ENCODE results near the gene COTL1.
A peak's percentile ranks its signal among the peaks of the same experiment; 100 is the strongest.
"Not testable (repeated sequence)": the region's sequence is repeated elsewhere in the genome, so short reads cannot be mapped to it uniquely, and the experiment has no call there.

Gene COTL1

GRCh38 chr16:84637709-84638108 lies 19.8 kb upstream of the COTL1 start:
- ATAC-seq (replicated peaks; ENCODE audit: extremely low read depth, poor library complexity, severe bottlenecking) (no peak), DNase-seq (ENCODE audit: low spot score in 2 of 2) (no peak)
- peaks cover 15% of the 10 kb centered on the region for H3K4me1 Mint-ChIP-seq
- H3K36me3 Mint-ChIP-seq (ENCODE audit: insufficient read depth): no peaks in the 10 kb centered on the region
- no peak overlapping the region for H3K27ac Mint-ChIP-seq (ENCODE audit: low read depth)
- H3K4me3 Mint-ChIP-seq: no peak overlapping the region
- no peaks in the 10 kb centered on the region for H3K9me3 Mint-ChIP-seq
- H3K27me3 Mint-ChIP-seq: no peaks in the 10 kb centered on the region

- Mint-ChIP-seq H3K27ac (ENCODE audit: low read depth) (no peak overlapping the region), H3K4me1 (peaks cover 14% of the 10 kb centered on the region), H3K36me3 (ENCODE audit: insufficient read depth) (no peaks in the 10 kb centered on the region), H3K27me3 (no peaks in the 10 kb centered on the region), H3K9me3 (no peaks in the 10 kb centered on the region), H3K4me3 (no peak overlapping the region)
- DNase-seq (ENCODE audit: low spot score in 2 of 2) (no peak), ATAC-seq (replicated peaks; ENCODE audit: extremely low read depth, poor library complexity, severe bottlenecking) (no peak)
Observed at GRCh38 chr16:84635702-84636101, 17.8 kb upstream of the COTL1 start.

- no peak for ATAC-seq (replicated peaks; ENCODE audit: extremely low read depth, poor library complexity, severe bottlenecking)
- Mint-ChIP-seq H3K9me3 (no peaks in the 10 kb centered on the region), H3K27me3 (no peaks in the 10 kb centered on the region), H3K4me1 (peaks cover 11% of the 10 kb centered on the region), H3K27ac (ENCODE audit: low read depth) (no peak overlapping the region), H3K4me3 (no peak overlapping the region), H3K36me3 (ENCODE audit: insufficient read depth) (no peaks in the 10 kb centered on the region)
- DNase-seq (ENCODE audit: low spot score in 2 of 2): no peak
Observed at GRCh38 chr16:84633622-84634021, 15.7 kb upstream of the COTL1 start.

- H3K27me3 Mint-ChIP-seq: not testable (repeated sequence)
Observed at GRCh38 chr16:84632862-84633261, 15.0 kb upstream of the COTL1 start.

GRCh38 chr16:84631886-84632285 lies 14.0 kb upstream of the COTL1 start:
- Mint-ChIP-seq H3K4me3 (no peak overlapping the region), H3K4me1 (peaks cover 11% of the 10 kb centered on the region), H3K9me3 (no peaks in the 10 kb centered on the region), H3K36me3 (ENCODE audit: insufficient read depth) (no peaks in the 10 kb centered on the region), H3K27ac (ENCODE audit: low read depth) (no peak overlapping the region), H3K27me3 (no peaks in the 10 kb centered on the region)
- ATAC-seq (replicated peaks; ENCODE audit: extremely low read depth, poor library complexity, severe bottlenecking) (no peak), DNase-seq (ENCODE audit: low spot score in 2 of 2) (no peak)

More at GRCh38 chr16:84632862-84633261, 15.0 kb upstream of the COTL1 start:
- not testable (repeated sequence) for H3K9me3 Mint-ChIP-seq; H3K27ac Mint-ChIP-seq (ENCODE audit: low read depth); H3K36me3 Mint-ChIP-seq (ENCODE audit: insufficient read depth); DNase-seq (ENCODE audit: low spot score in 2 of 2); ATAC-seq (replicated peaks; ENCODE audit: extremely low read depth, poor library complexity, severe bottlenecking); H3K4me3 Mint-ChIP-seq
- peaks cover 11% of the 10 kb centered on the region for H3K4me1 Mint-ChIP-seq

- H3K27ac Mint-ChIP-seq (ENCODE audit: low read depth): no peak overlapping the region
- ATAC-seq (replicated peaks; ENCODE audit: extremely low read depth, poor library complexity, severe bottlenecking) (no peak), DNase-seq (ENCODE audit: low spot score in 2 of 2) (no peak)
- H3K9me3 Mint-ChIP-seq: no peaks in the 10 kb centered on the region
- no peak overlapping the region for H3K4me3 Mint-ChIP-seq
- no peaks in the 10 kb centered on the region for H3K36me3 Mint-ChIP-seq (ENCODE audit: insufficient read depth)
- H3K4me1 Mint-ChIP-seq: peaks cover 11% of the 10 kb centered on the region
- no peaks in the 10 kb centered on the region for H3K27me3 Mint-ChIP-seq
Observed at GRCh38 chr16:84631153-84631466, 13.2 kb upstream of the COTL1 start.

GRCh38 chr16:84630446-84631152 lies 12.7 kb upstream of the COTL1 start:
- no peaks in the 10 kb centered on the region for H3K36me3 Mint-ChIP-seq (ENCODE audit: insufficient read depth)
- H3K27ac Mint-ChIP-seq (ENCODE audit: low read depth): no peak overlapping the region
- H3K4me3 Mint-ChIP-seq: no peak overlapping the region
- H3K9me3 Mint-ChIP-seq: no peaks in the 10 kb centered on the region
- no peak for DNase-seq (ENCODE audit: low spot score in 2 of 2)
- ATAC-seq (replicated peaks; ENCODE audit: extremely low read depth, poor library complexity, severe bottlenecking): no peak
- peaks cover 11% of the 10 kb centered on the region for H3K4me1 Mint-ChIP-seq
- no peaks in the 10 kb centered on the region for H3K27me3 Mint-ChIP-seq

- H3K36me3 Mint-ChIP-seq (ENCODE audit: insufficient read depth): no peaks in the 10 kb centered on the region
- no peak for DNase-seq (ENCODE audit: low spot score in 2 of 2)
- no peaks in the 10 kb centered on the region for H3K27me3 Mint-ChIP-seq
- no peak overlapping the region for H3K27ac Mint-ChIP-seq (ENCODE audit: low read depth)
- H3K4me3 Mint-ChIP-seq: no peak overlapping the region
- H3K9me3 Mint-ChIP-seq: no peaks in the 10 kb centered on the region
- ATAC-seq (replicated peaks; ENCODE audit: extremely low read depth, poor library complexity, severe bottlenecking): no peak
- H3K4me1 Mint-ChIP-seq: peaks cover 11% of the 10 kb centered on the region
Observed at GRCh38 chr16:84630009-84630408, 12.1 kb upstream of the COTL1 start.

GRCh38 chr16:84629580-84629979 lies 11.7 kb upstream of the COTL1 start:
- no peak overlapping the region for H3K4me3 Mint-ChIP-seq
- H3K36me3 Mint-ChIP-seq (ENCODE audit: insufficient read depth): no peaks in the 10 kb centered on the region

GRCh38 chr16:84628226-84628731 lies 10.4 kb upstream of the COTL1 start:
- Mint-ChIP-seq H3K9me3 (no peaks in the 10 kb centered on the region), H3K27me3 (no peaks in the 10 kb centered on the region), H3K27ac (ENCODE audit: low read depth) (no peak overlapping the region), H3K4me1 (peaks cover 11% of the 10 kb centered on the region), H3K36me3 (ENCODE audit: insufficient read depth) (no peaks in the 10 kb centered on the region), H3K4me3 (no peak overlapping the region)
- no peak for ATAC-seq (replicated peaks; ENCODE audit: extremely low read depth, poor library complexity, severe bottlenecking)
- no peak for DNase-seq (ENCODE audit: low spot score in 2 of 2)

More at GRCh38 chr16:84629580-84629979, 11.7 kb upstream of the COTL1 start:
- no peaks in the 10 kb centered on the region for H3K9me3 Mint-ChIP-seq
- ATAC-seq (replicated peaks; ENCODE audit: extremely low read depth, poor library complexity, severe bottlenecking): no peak
- peaks cover 11% of the 10 kb centered on the region for H3K4me1 Mint-ChIP-seq
- DNase-seq (ENCODE audit: low spot score in 2 of 2): no peak
- no peak overlapping the region for H3K27ac Mint-ChIP-seq (ENCODE audit: low read depth)
- H3K27me3 Mint-ChIP-seq: no peaks in the 10 kb centered on the region

GRCh38 chr16:84625556-84625955 lies 7.7 kb upstream of the COTL1 start:
- H3K27ac Mint-ChIP-seq (ENCODE audit: low read depth): no peak overlapping the region
- no peak overlapping the region for H3K4me3 Mint-ChIP-seq
- DNase-seq (ENCODE audit: low spot score in 2 of 2) (no peak), ATAC-seq (replicated peaks; ENCODE audit: extremely low read depth, poor library complexity, severe bottlenecking) (no peak)
- peaks cover under 1% of the 10 kb centered on the region for H3K4me1 Mint-ChIP-seq
- H3K27me3 Mint-ChIP-seq: no peaks in the 10 kb centered on the region
- no peaks in the 10 kb centered on the region for H3K36me3 Mint-ChIP-seq (ENCODE audit: insufficient read depth)
- no peaks in the 10 kb centered on the region for H3K9me3 Mint-ChIP-seq

- not testable (repeated sequence) for H3K9me3 Mint-ChIP-seq; H3K27ac Mint-ChIP-seq (ENCODE audit: low read depth); DNase-seq (ENCODE audit: low spot score in 2 of 2); ATAC-seq (replicated peaks; ENCODE audit: extremely low read depth, poor library complexity, severe bottlenecking); H3K4me3 Mint-ChIP-seq; H3K27me3 Mint-ChIP-seq
- Mint-ChIP-seq H3K36me3 (ENCODE audit: insufficient read depth) (peaks cover 15% of the 10 kb centered on the region), H3K4me1 (peaks cover 32% of the 10 kb centered on the region)
Observed at GRCh38 chr16:84620913-84621312, 3.0 kb upstream of the COTL1 start.

- Mint-ChIP-seq H3K27me3 (no peaks in the 10 kb centered on the region), H3K9me3 (no peaks in the 10 kb centered on the region), H3K36me3 (ENCODE audit: insufficient read depth) (peaks cover 34% of the 10 kb centered on the region), H3K27ac (ENCODE audit: low read depth) (peak overlapping the region; percentile 88), H3K4me1 (peaks cover 51% of the 10 kb centered on the region), H3K4me3 (peak overlapping the region; percentile 97)
- ATAC-seq (replicated peaks; ENCODE audit: extremely low read depth, poor library complexity, severe bottlenecking) (no peak), DNase-seq (ENCODE audit: low spot score in 2 of 2) (no peak)
Observed at GRCh38 chr16:84618581-84619460, 943 bp upstream of the COTL1 start.

Measured in central memory CD8-positive, alpha-beta T cell (primary cell).